DMS53 treated with DMSO at 0.1 percent for 48 hours (cell line): ENCODE results near the gene FAM78B.

ENCODE experiments used
- DNase-seq: peaks from one replicate; lab custom pipeline; 2025; ENCODE audit not compliant: unreplicated experiment; lab: John Stamatoyannopoulos, UW

The FAM78B gene

DNA sequence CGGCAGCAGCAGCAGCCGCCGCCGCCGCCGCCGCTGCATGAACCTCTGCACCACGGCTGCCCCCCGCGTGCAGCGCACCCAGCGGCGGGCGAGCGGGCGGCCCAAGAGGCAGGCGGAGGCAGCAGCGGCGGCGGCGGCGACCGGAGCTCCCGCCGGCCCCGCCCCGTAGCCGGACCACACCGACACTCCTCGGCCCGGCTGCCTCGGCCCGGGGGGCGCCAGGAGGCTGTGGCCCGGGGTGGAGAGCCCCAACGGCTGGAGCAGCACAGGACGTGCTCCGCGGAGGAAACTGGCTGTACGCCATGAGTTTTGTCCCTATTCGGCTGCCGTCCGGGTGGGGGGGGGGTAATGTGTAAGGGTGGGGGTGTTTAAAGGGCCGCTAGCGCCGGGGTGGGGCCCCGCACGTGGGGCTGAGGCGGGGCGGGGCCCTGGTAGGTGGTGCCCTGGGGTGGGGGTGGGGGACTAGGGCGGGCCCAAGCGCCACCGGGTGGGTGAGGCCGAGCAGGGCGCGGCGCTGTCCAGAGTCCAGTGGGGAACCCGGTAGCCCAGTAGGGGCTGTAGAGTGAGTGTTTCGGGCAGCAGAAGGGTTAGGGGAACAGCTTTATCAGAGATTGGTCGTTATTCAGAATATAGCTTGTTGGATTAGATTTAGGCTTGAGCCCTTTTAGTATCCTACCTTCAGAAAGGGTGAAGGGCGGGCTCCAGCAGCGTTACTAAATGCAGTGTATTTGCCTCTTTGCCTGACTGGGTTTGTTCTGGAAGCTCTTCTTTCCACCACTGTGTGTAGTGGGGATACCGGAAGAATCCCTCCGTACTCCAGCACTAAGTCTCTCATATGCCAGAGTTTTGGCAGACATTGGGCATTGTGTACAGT is at the start of gene FAM78B:
TSS of gene FAM78B (minus strand) at position 304 of the 874 bp plus-strand sequence. CDS start 753 bp downstream, outside the sequence.
- peak; percentile 55 for DNase-seq

GRCh38 chr1:166202546-166202945 is 35.7 kb upstream of the FAM78B start:
- no peak for DNase-seq

GRCh38 chr1:166200743-166201142 is 33.9 kb upstream of the FAM78B start:
- no peak for DNase-seq

DNA sequence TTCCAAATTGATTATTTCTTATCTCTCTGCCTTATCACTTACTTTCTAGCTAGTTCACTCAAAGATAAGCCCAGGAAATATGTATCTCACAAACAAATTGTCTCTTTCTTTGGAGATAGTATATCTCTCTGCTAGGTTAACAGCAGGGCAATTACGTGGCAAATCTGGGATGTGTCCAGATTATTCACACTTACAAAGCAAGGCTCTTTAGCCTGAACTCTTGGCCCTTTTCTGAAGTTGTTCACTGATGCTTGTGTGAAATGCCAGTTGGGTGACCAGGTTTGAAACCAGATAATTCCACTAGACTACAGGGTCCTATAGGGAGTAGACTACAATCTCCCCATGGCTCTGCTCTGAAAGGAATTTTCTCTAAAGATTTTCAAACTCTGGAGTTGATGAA is 30.8 kb upstream of the FAM78B start:
- DNase-seq = no peak

DNA sequence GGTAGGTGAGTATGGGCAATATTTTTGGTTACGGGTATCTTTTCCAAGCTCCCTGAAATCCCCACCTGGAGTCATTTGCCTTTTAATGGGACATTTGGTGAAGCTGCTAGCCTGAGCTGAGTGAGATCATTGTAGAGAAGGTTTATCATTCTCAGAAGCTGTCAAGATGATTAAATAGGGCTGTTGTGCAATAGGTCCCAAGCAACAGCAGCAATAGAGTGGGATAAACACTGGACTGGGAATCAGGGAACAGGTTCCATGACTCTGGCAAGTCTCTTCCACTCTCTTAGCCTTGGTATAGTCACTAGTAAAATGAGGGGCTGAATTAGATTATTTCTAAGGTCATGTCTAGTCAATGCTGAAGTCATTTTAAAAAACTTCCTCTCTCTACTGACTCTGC is 30.3 kb upstream of the FAM78B start:
- no peak for DNase-seq

GRCh38 chr1:166193057-166193698 is 26.4 kb upstream of the FAM78B start:
- no peak for DNase-seq

- no peak for DNase-seq
Observed at GRCh38 chr1:166190400-166190799, 23.6 kb upstream of the FAM78B start.

- no peak for DNase-seq
Observed at GRCh38 chr1:166189126-166189525, 22.3 kb upstream of the FAM78B start.

DNA sequence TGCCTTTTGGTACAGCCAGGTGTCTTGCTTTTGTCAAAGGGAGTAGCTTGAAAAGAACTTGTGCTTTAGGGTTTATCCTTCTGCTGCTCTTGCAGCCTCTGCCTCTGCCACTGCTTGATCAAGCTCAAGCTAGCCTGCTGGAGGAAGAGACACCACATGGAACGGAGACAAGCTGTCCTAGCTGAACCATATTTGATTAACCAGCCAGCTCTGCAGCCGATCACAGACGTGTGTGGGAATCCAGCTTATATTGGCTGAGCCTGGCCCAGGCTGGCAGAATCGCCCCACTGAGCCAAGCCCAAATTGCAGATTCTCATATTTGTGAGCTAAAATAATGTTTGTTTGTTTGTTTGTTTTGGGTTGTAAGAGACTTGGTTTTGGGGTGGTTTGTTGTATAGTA is 18.7 kb upstream of the FAM78B start:
- no peak for DNase-seq

GRCh38 chr1:166184897-166185296 is 18.1 kb upstream of the FAM78B start:
- DNase-seq = no peak

DNA sequence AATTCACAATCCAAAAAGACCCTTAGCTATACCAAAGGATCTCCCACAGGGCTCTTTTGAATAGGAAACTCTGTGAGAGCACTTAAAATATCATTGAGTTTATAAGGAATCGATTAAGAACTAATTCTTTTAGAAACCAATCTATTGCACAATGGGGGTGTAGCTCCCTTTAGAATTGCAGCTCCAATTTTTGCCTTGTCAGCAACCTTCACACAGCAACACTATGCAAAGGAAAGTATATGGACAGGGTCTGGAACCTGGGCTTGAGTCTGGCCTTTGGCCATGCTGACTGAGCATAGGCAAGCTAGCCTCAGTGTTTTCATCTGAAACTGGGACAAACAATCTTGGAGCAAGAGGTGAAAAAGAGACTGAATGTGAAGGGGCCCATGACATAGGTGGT is 17.2 kb upstream of the FAM78B start:
- no peak for DNase-seq

GRCh38 chr1:166182281-166182680 is 15.5 kb upstream of the FAM78B start:
- DNase-seq = no peak

DNA sequence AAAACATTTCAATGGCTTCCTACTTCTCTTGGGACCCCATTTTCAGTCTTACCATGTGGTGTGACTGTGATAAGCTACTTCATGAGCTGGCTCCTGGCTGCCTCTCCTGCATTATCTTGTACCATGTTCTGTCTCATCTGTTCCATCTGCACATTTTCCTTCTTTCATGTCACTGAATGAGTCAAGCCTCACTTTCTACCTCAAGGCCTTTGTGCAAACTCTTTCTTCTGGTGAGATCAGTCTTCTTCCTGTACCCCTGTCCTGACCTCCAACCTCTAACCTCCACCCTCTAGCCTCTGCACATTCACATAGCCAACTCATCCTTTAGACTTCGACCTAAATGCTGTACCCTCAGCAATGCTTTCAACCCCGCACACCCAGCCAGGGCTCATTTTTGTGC is 9.6 kb upstream of the FAM78B start:
- no peak for DNase-seq

GRCh38 chr1:166175032-166175431 is 8.2 kb upstream of the FAM78B start:
- DNase-seq = no peak

- no peak for DNase-seq
Observed at GRCh38 chr1:166174108-166174507, 7.3 kb upstream of the FAM78B start.

DNA sequence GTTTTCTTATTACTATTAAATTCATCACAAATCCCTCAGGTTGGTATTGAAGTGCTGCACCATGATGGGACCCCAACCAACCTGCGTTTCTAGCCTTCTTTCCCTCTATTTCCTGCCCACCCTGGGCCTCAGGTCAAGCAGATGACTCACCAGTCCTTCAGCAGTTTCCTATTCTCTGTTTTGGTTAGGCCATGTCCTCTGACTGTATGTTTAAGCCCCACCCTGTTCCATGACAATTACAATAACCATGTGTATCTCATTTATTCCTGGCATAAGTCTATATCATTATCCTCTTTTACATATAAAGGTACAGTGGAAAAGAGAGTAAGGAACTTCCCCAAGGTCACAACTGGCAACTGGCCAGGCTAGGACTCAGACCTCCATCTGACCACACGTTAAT is 5.3 kb upstream of the FAM78B start:
- peak; percentile 11 for DNase-seq

DNA sequence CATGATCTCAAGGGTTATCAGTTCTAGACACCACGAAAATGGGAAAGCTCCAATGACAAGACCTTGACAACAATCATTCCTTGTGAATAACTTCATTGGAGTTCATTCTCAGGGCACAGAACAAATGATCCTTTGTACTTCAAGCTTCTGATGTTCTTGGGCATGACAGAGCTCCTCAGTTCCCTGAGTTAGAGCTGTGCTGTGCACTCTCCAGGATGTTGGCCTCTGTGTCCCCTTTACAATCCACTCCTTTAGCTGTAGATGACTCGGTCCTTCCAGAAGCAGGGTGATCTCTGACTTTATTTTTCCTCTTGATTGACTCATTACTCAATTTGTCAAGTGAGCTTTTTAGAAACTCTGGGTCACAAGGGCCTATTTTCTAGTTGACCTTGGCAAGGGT is 3.9 kb upstream of the FAM78B start:
- no peak for DNase-seq

DNA sequence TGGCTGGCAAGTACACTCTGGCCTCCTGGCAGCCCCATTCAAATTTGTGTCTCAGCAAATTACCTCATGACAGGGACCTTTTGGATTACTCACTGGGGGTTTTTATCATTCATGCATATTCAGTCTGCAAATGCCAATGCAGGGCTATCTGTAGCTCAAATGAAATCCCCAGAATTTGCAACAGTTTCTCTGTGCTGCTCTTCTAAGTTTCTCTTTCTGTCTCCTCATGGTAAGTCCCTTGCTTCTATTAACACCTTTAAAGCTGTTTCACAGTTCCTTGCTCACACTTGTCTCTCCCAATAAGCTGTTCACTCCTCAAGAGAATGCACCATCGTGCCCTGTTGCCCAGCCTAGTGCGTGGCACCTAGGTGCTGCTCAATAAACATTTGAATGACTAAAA is 3.3 kb upstream of the FAM78B start:
- no peak for DNase-seq

DNA sequence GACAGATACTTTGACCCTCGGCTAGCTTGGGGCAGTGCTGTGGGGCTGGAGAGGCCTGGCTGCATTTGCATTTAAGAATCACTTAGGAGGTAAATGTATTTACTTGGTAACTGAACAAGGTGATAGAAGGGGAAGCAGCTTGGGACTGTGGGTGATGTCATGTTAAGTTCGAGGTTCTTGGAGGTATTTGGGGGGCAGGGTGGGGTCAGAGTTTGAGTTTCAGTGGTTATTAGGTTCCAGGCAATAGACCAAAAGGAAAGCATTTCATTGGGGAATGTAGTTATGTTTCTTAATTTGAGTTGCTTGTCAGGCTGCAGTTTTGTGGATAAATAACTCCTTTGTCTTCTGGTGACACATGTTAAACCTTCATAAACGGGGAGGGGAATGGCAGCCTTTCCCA is 2.4 kb upstream of the FAM78B start:
- DNase-seq = no peak

GRCh38 chr1:166167572-166167925 is 748 bp upstream of the FAM78B start:
- no peak for DNase-seq

DNA sequence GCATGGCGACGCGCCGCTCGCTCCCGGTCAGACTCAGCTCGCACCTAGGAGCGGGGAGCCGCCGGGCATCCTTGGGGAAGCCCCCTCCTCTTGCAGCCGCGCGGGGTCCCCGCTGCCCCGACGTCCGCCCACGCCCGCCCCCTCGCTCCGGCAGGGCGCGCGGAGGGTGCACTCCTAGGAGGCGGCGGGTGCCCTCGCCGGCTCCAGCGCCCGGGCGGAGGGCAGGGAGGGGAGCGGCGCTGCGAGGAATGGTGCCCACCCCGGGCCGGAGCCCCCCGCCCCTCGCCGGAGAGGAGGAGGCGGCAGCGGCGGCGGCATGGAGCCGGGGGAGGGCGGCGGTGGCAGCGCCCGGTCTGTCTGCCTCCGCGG is 488 bp downstream of the FAM78B start:
- DNase-seq = no peak

DNA sequence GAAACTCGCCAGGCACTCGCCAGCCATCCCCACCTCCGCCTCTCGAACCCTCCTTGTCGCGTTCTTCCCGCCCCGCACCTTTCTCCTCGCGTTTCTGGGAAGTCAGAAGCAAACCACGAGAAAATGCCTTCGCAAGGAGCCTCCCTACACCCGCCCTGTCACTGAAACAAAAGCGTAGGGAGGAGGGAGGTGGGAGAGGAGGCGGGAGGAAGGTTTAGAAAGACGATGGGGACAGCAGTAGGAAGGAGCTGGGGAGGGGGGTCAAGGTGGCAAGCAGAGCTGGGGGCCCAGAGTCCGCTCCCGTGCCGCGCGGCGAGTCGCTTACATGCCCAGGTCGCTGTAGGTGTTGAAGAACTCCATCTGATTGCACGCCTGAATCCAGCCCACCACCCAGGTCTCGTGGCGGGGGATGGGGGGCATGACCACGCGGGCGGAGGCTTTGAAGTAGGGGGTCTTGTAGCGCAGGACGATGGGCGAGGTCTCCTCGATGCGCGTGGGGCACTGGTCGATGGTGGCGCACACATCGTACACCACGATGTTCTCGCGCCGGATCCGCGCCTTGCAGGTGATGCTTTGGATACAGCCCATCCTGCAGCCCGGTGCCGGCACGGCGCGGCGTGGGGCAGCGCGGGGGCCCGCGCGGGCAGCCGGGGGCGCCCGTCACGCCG is 1.0 kb downstream of the FAM78B start:
- DNase-seq = peak; percentile 38
